MCF 10A (cell line): ENCODE measurements around the gene TEX52. TPM values are rescaled to one million over a fixed set of nuclear protein-coding genes. Genes with fewer than 3 reads are reported as not detected.

Experiments used
- BruUV-seq: library from RNA; stranded (reverse); fragments of 400-500 nt; replicated peaks from 2 replicates; lab custom pipeline; 2021; lab: Mats Ljungman, UMichigan
- CTCF ChIA-PET: fragments of 300-600 bp; sonication (Branson Sonifier 250); formaldehyde crosslinking; extraction: SDS; loops from one replicate; lab custom pipeline; 2021; ENCODE audit warnings: antibody characterized with exemption, inconsistent platforms; lab: Yijun Ruan, JAX
- POLR2A ChIA-PET: fragments of 300-600, 350-650 bp; sonication (Branson Sonifier 250); formaldehyde crosslinking; extraction: SDS; loops from one replicate; lab custom pipeline; 2020; ENCODE audit warnings: antibody characterized with exemption, inconsistent platforms; lab: Yijun Ruan, JAX
- DNase-seq: peaks from one replicate; pipeline ENCODE4 v3.0.0-alpha.2; 2018; ENCODE audit not compliant: unreplicated experiment
- H3K27ac Mint-ChIP-seq: one replicate; pipeline ENCODE4 v1.8.0; 2022; ENCODE audit warnings: mild to moderate bottlenecking, low read depth, mixed read lengths; ENCODE audit not compliant: unreplicated experiment
- H3K27me3 Mint-ChIP-seq: one replicate; pipeline ENCODE4 v1.8.0; 2022; ENCODE audit warnings: mixed read lengths; ENCODE audit not compliant: insufficient read depth, unreplicated experiment
- H3K36me3 Mint-ChIP-seq: one replicate; pipeline ENCODE4 v1.8.0; 2022; ENCODE audit warnings: mild to moderate bottlenecking, moderate library complexity, mixed read lengths; ENCODE audit not compliant: insufficient read depth, unreplicated experiment
- H3K4me1 Mint-ChIP-seq: one replicate; pipeline ENCODE4 v1.8.0; 2022; ENCODE audit warnings: mixed read lengths; ENCODE audit not compliant: insufficient read depth, unreplicated experiment
- H3K4me3 Mint-ChIP-seq: one replicate; pipeline ENCODE4 v1.8.0; 2022; ENCODE audit warnings: mild to moderate bottlenecking, moderate library complexity, mixed read lengths; ENCODE audit not compliant: unreplicated experiment
- H3K9me3 Mint-ChIP-seq: one replicate; pipeline ENCODE4 v1.8.0; 2022; ENCODE audit warnings: mixed read lengths; ENCODE audit not compliant: unreplicated experiment
- intact Hi-C: fragments of 100-400 bp; cut with micrococcal nuclease; formaldehyde crosslinking; loops from 2 replicates; pipeline ENCODE4 v1.14.1; 2022
- total RNA-seq: library from RNA; stranded (reverse); gene quantifications from 2 replicates; pipeline ENCODE4 v1.2.3, GENCODE V29; 2022
- TF ChIP-seq, protein P1 (sequence below): fragments of 200-600 bp; IDR thresholded peaks from one replicate; pipeline ENCODE4 v1.8.0; 2022; ENCODE audit warnings: antibody characterized with exemption, mild to moderate bottlenecking; ENCODE audit not compliant: unreplicated experiment

Gene TEX52
- total RNA-seq, 1 experiment from 2014 or later: not detected

DNA sequence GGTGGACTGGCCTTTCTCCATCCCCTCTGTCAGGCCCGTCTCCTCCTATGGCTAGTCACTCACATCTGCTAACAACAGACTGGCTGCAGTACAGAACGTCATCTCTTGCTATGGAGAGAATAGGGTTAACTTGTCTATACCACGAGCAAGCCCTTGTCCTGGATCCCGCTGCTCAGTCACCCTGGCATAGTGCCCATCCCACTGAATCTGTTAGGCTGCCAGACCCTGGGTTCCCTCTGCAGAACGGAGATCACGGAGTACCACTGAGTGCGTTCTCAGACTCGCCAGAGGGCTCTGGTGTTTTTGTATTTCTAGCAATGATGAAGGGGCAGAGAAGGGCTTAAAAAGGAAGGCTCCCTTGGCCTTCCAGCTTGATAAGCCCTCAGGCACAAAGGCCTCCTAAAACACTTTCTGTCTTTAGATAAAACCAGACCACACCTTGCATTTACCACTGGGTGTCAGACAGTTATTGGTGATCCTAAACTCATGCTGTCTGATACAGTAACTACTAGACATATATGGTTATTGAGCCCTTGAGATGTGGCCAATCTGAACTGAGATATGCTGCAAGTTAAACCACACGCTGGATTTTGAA lies 15.7 kb downstream of the TEX52 start:
- no TSS peak for BruUV-seq
- TF ChIP-seq, protein P1, sequence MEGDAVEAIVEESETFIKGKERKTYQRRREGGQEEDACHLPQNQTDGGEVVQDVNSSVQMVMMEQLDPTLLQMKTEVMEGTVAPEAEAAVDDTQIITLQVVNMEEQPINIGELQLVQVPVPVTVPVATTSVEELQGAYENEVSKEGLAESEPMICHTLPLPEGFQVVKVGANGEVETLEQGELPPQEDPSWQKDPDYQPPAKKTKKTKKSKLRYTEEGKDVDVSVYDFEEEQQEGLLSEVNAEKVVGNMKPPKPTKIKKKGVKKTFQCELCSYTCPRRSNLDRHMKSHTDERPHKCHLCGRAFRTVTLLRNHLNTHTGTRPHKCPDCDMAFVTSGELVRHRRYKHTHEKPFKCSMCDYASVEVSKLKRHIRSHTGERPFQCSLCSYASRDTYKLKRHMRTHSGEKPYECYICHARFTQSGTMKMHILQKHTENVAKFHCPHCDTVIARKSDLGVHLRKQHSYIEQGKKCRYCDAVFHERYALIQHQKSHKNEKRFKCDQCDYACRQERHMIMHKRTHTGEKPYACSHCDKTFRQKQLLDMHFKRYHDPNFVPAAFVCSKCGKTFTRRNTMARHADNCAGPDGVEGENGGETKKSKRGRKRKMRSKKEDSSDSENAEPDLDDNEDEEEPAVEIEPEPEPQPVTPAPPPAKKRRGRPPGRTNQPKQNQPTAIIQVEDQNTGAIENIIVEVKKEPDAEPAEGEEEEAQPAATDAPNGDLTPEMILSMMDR: no peak
- intact Hi-C loops: no loop called here
- Mint-ChIP-seq H3K4me1 (no peaks in the 10 kb centered on the region), H3K4me3 (no peak overlapping the region), H3K9me3 (no peaks in the 10 kb centered on the region), H3K27me3 (no peaks in the 10 kb centered on the region), H3K27ac (no peak overlapping the region), H3K36me3 (peaks cover 5% of the 10 kb centered on the region)
- DNase-seq: no peak
- CTCF ChIA-PET: interaction anchor here (0.6 kb wide), 1 partner anchor 165 kb away, joined by 4 read pairs; no protein-coding TSS in a partner anchor
- POLR2A ChIA-PET: no interaction called here

DNA sequence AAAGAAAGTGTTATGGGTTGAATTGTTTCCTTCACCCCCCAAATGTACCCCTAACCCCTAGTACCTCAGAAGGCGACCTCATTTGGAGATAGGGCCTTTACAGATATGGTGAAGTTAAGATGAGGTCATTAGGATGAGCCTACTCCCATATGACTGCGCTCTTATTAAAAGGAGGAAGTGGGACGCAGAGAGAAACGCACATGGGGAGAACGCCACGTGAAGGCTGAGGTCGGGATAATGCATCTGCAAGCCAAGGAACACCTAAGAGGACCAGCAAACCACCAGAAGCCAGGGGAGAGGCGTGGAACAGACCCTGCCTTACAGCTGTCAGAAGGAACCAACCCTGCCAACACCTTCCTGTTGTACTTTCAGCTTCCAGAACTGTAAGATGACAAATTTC lies 20.3 kb downstream of the TEX52 start:
- Mint-ChIP-seq H3K4me1 (no peaks in the 10 kb centered on the region), H3K9me3 (no peaks in the 10 kb centered on the region), H3K4me3 (no peak overlapping the region), H3K27me3 (no peaks in the 10 kb centered on the region), H3K36me3 (peaks cover 10% of the 10 kb centered on the region), H3K27ac (no peak overlapping the region)
- DNase-seq: no peak
- TF ChIP-seq, protein P1: no peak
- intact Hi-C loops: no loop called here
- BruUV-seq: no TSS peak
- CTCF ChIA-PET: interaction anchor here (1.4 kb wide), 1 partner anchor 17 kb away, joined by 3 read pairs; no protein-coding TSS in a partner anchor
- POLR2A ChIA-PET: interaction anchor here (1.1 kb wide), 2 partner anchors 16 to 24 kb away, joined by 3 to 5 read pairs; partner anchors contain the start of gene ITFG2

DNA sequence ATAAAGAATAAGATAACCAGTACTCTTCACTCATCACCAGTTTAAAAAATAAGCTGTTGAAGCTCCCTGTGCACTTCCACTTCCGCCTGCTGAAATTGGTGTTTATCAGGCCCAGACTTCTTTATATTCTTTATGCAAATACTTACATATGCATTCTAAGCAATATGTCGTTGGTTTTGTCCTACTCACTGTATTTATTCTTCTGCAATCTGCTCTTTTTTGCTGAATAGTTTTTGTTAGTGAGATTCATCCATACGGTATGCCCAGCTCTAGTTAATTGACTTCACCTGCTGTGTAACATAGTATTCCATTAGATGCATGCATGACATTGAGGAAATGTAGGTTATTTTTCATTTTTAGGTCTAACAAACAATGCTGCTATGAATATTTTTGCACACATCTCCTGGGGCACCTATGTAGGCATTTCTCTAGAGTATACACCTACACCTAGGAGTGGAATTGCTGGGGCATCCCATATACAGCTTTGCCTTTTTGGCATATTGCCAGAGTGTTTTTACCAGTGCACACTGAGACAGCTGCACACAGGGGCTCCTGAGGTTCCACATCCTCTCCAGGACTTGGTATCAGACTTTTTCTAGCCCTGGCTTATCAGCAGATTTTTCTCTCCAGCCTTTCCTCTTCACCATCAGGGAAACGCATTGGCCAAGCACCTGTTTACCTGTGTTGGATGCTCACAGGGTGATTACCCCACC lies 21.0 kb downstream of the TEX52 start:
- intact Hi-C loops: no loop called here
- TF ChIP-seq, protein P1: no peak
- Mint-ChIP-seq H3K4me1 (no peaks in the 10 kb centered on the region), H3K27me3 (no peaks in the 10 kb centered on the region), H3K4me3 (no peak overlapping the region), H3K36me3 (peaks cover 12% of the 10 kb centered on the region), H3K27ac (no peak overlapping the region), H3K9me3 (no peaks in the 10 kb centered on the region)
- ChIA-PET CTCF (interaction anchor here (0.7 to 1.4 kb wide), 3 partner anchors 18 to 51 kb away, joined by 3 to 6 read pairs (median 3); no protein-coding TSS in a partner anchor), POLR2A (interaction anchor here (0.5 to 1.1 kb wide), 4 partner anchors 16 to 35 kb away, joined by 3 to 5 read pairs (median 4); partner anchors contain the start of gene ITFG2)
- no peak for DNase-seq
- no TSS peak for BruUV-seq
